HG02970 (cell line): Measurements from ENCODE around the gene CRAMP1.
A peak's percentile ranks its signal among the peaks of the same experiment; 100 is the strongest.
"Not testable (repeated sequence)": the region's sequence is repeated elsewhere in the genome, so short reads cannot be mapped to it uniquely, and the experiment has no call there.

Experiments used
- ATAC-seq: cut with Tn5 transposase; IDR thresholded peaks from one replicate; pipeline ENCODE4 v1.9.1; 2021; ENCODE audit warnings: mild to moderate bottlenecking, moderate library complexity, moderate number of reproducible peaks; ENCODE audit not compliant: unreplicated experiment, low FRiP score

Gene CRAMP1

GRCh38 chr16:1612320-1613111 is at the start of gene CRAMP1:
Gene CRAMP1 (plus strand): TSS chr16:1612360. CDS start chr16:1614640, 2,280 bp downstream.
- ATAC-seq: peak; percentile 3

- no peak for ATAC-seq
These were observed 48.4 kb upstream of the CRAMP1 start for GRCh38 chr16:1563786-1564185.

GRCh38 chr16:1564325-1564724 is 47.8 kb upstream of the CRAMP1 start:
- no peak for ATAC-seq

- no peak for ATAC-seq
These were observed 46.9 kb upstream of the CRAMP1 start for GRCh38 chr16:1565083-1565805.

GRCh38 chr16:1567988-1568387 is 44.2 kb upstream of the CRAMP1 start:
- ATAC-seq: no peak

GRCh38 chr16:1571012-1571671 is 41.0 kb upstream of the CRAMP1 start:
- no peak for ATAC-seq

GRCh38 chr16:1572673-1573072 is 39.5 kb upstream of the CRAMP1 start:
- no peak for ATAC-seq

- no peak for ATAC-seq
These were observed 38.9 kb upstream of the CRAMP1 start for GRCh38 chr16:1573301-1573700.

GRCh38 chr16:1575578-1575977 is 36.6 kb upstream of the CRAMP1 start:
- ATAC-seq: no peak

GRCh38 chr16:1579214-1579613 is 32.9 kb upstream of the CRAMP1 start:
- ATAC-seq: no peak

GRCh38 chr16:1580256-1580655 is 31.9 kb upstream of the CRAMP1 start:
- no peak for ATAC-seq

- no peak for ATAC-seq
These were observed 31.2 kb upstream of the CRAMP1 start for GRCh38 chr16:1580956-1581355.

- ATAC-seq: no peak
These were observed 30.4 kb upstream of the CRAMP1 start for GRCh38 chr16:1581804-1582203.

- no peak for ATAC-seq
These were observed 29.0 kb upstream of the CRAMP1 start for GRCh38 chr16:1583180-1583579.

GRCh38 chr16:1584926-1585484 is 27.2 kb upstream of the CRAMP1 start:
- ATAC-seq: no peak

- ATAC-seq: no peak
These were observed 21.8 kb upstream of the CRAMP1 start for GRCh38 chr16:1590366-1590765.

- no peak for ATAC-seq
These were observed 21.0 kb upstream of the CRAMP1 start for GRCh38 chr16:1590930-1591705.

- ATAC-seq: no peak
These were observed 19.7 kb upstream of the CRAMP1 start for GRCh38 chr16:1592446-1592845.

- not testable (repeated sequence) for ATAC-seq
These were observed 16.6 kb upstream of the CRAMP1 start for GRCh38 chr16:1595511-1595910.

- ATAC-seq: no peak
These were observed 15.6 kb upstream of the CRAMP1 start for GRCh38 chr16:1596516-1596915.
